GM08714 (cell line): ENCODE measurements around the gene MAN1C1.

Source experiments
- H3K4me3 ChIP-seq: fragments of 200-500 bp; sonication (Bioruptor generic); 2 replicates; pipeline ENCODE4 v1.5.1; 2014; ENCODE audit warnings: mild to moderate bottlenecking, low read length, inconsistent platforms
- ZNF274 ChIP-seq: IDR thresholded peaks from 2 replicates; pipeline ENCODE4 v1.6.1; 2012; ENCODE audit warnings: mild to moderate bottlenecking, low read depth, low read length

The MAN1C1 gene

GRCh38 chr1:25803368-25803767, 186.8 kb downstream of the MAN1C1 start:
- TF ChIP-seq ZNF274 = no peak
- no peak overlapping the region for H3K4me3 ChIP-seq

DNA sequence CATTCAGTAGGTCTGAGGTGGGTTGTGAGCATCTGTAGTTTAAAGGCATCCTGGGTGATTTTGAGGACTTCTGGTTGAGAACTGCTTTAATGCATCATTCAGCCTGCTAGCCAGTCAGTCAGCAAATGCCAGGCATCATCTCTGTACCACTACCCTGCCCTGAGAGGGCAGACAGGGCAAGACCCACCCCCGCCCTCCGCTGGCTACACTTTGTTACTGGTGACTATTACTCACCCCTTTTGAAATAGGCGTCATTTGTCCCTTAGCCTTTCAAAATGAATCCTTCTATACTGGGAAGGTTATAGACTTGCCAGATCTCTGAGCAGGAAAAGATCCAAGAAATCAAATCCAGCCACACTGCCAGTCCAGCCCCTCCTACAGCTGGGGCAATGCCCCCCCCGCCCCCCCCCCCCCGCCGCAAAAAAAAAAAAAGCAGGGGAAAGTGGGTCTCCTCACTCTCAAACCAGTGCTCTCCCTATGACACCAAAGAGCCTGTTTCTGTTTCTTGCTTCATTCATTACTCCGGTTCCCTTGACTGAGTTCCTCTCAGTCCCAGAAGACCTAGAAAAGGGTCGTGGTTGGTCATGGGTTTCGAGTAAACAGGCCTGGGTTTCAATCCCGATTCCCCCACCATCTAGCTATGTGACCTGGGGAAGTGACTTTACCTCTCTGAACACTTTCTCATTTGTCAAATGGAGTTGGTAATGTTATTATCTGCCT, 187.8 kb downstream of the MAN1C1 start:
- H3K4me3 ChIP-seq = no peak overlapping the region
- no peak for TF ChIP-seq ZNF274

GRCh38 chr1:25804964-25805862, 188.6 kb downstream of the MAN1C1 start:
- no peak overlapping the region for H3K4me3 ChIP-seq
- no peak for TF ChIP-seq ZNF274

DNA sequence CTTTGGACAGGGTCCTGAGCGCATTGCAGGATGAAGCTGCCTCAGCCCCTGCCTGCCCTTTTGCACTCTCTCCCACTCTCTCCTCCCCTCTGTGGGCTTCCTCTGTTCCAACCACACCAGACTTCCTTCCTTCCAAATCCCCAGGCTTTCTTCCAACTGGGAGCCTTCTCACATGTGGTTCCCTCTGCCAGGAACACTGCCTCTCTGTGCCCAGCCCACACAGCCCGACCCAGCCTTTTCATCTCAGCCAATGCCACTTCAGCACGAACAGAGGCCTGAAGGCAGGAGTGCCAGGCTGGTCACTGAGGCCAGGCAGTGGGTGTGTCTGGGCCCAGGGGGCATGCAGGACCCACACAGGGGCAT, 189.3 kb downstream of the MAN1C1 start:
- no peak for TF ChIP-seq ZNF274
- H3K4me3 ChIP-seq = no peak overlapping the region

DNA sequence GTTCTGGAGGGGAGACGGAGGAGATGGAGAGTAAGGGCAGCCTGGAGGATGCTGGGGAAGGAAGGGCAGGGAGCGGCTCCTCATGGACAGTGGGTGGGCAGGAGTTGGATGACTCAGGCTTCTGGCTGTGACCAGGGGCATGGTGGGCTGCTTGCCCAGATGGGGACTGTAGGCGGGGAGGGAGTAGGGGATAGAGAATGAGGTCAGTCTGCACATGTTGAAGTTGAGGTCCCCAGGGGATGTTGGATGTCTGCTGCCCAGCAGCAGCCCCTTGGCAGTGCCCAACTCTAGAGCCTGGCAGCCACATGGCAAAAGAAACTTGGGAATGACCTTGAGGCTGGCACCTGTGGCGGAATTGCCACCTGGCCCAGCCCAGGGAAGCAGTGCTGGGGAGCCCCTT, 189.8 kb downstream of the MAN1C1 start:
- no peak overlapping the region for H3K4me3 ChIP-seq

DNA sequence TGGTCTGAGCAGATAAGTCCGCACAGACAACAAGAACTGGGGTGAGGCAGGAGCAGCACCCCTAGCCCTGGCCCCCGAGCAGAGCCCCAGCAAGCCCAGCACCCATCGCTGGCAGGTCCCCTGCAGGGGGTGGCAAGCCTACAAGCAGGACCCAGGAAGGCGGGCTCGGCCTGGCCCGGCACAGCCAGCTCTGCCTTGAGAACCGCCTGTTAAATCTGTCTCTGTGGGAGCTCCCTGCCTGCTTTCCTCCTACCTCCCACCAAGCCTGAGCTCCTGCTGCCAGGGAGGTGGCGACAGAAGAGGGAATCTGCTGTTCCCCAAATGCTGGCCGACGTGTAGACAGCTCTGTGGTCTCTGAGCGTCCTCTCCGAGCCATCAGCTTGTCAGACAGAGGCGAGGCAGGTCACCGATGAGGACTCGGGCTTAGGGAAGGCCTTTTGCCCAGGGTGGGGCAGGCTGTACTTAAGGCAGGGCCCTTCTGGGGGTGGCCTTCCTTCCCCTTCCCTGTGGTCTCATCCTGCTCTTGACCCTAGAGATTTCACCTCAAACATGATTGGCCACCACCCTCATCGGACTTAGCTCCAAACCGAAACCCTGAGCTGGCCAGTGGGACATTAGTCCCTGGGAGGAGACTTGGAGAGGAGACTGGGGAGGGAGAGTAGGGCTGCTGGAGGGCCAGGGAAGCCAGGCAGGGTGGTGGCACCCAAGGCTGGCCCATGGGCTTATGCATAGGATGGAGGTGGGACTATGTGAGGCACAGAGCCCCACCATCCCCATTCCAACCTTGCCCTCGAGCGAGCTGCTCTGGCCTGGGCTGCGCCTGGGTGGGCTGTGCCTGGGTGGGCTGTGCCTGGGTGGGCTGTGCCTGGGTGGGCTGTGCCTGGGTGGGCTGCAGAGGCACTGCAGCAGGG, 191.1 kb downstream of the MAN1C1 start:
- no peak overlapping the region for H3K4me3 ChIP-seq
- TF ChIP-seq ZNF274 = no peak

More for the DNA sequence above, 189.8 kb downstream of the MAN1C1 start:
- no peak for TF ChIP-seq ZNF274

DNA sequence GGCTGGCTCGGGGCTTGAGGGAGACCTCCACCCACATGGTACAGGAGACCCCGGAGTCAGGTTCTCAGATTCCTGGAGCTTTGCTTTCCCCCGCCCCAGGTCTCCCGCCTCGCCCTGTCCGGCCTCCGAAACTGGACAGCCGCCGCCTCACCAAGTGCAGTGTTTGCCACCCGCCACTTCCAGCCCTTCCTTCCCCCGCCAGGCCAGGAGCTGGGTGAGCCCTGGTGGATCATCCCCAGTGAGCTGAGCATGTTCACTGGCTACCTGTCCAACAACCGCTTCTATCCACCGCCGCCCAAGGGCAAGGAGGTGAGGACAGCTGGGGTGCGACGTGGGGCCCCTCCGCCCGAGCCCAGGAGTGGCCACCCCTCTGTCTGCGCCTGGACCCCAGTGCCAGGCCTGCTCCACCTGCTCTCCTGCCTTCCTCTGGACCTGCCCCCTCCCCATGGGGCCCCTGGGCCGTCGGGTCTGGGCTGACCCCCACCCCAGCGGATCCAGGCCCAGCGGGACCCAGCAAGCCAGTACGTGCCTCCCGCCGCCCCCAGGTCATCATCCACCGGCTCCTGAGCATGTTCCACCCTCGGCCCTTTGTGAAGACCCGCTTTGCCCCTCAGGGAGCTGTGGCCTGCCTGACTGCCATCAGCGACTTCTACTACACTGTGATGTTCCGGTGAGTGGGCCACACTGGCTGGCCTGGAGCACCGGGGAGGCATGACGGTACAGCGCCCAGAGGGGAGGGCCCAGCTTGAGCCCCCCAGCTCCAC, 192.1 kb downstream of the MAN1C1 start:
- TF ChIP-seq ZNF274 = no peak
- no peak overlapping the region for H3K4me3 ChIP-seq

- no peak overlapping the region for H3K4me3 ChIP-seq
- no peak for TF ChIP-seq ZNF274
Observed at GRCh38 chr1:25809283-25809926, 192.8 kb downstream of the MAN1C1 start.

- no peak overlapping the region for H3K4me3 ChIP-seq
- TF ChIP-seq ZNF274 = no peak
Observed at GRCh38 chr1:25809929-25810328, 193.3 kb downstream of the MAN1C1 start.

DNA sequence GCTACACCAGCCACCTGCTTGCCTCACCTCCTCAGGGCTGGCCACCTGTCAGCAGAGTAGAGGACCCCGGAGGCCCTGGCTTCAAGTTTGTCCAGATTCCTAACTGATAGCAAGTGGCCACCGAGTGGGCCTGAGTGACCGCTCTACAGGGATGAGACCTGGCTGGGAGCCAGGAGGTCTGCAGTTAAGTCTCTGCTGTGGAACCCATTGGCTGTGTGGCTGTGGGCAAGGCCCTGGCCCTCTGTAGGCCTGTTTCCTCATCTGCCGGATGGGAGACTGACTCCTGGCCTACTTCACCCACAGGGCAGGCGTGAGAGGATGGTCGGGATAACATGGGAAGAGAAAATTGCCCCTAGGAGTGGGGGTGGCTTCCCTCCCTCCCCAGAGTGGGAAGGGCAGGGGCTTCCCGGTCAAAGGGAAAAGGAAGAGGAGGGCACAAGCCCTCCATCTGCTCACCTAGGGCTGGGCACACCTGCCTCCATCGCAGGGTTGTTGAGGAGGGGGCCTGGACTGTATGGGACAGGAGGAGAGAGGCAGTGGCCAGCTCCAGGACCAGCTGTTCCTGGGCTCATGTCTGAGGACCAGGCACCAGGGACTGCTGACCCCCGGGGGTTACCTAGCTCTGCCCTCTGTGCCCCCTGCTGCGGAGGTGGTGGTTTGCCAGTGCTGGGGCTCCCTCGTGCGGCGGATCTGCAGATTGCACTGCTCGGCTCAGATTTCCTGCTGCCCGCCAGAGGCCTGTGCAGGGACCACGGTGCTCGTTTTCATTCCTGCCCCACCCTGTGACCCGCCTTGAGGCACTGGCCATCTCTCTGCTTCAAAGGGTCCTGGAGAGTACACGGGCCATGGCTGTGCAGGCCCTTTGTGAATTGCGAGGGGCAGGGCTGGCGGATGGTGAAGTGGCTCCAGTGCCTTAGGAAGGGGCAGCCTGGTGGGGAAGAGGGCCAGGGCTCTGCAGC, 194.0 kb downstream of the MAN1C1 start:
- no peak for TF ChIP-seq ZNF274
- H3K4me3 ChIP-seq = no peak overlapping the region

DNA sequence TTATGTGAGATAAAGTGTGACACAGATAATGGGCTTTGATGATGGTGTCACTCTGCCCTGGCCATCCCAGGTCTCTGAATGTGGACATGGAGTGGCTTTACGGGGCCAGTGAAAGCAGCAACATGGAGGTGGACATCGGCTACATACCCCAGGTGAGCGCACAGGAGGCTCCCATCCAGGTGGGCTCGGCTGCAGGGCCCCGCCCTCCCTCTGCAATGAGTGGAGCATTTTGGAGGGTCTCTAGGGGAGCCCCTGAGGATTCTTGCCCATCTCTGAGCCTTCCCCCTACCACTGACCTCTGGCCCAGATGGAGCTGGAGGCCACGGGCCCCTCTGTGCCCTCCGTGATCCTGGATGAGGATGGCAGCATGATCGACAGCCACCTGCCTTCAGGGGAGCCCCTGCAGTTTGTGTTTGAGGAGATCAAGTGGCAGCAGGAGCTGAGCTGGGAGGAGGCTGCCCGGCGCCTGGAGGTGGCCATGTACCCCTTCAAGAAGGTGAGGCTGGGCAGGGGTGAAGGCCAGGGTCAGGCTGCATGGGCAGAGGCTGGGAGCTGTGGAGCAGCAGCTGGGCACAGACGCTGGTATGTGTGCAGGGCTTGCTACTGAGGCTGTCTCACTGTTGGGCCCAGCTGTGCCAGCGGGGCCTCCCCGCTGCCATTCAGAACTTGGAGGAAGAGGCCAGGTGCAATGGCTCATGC, 194.9 kb downstream of the MAN1C1 start:
- H3K4me3 ChIP-seq = no peak overlapping the region
- TF ChIP-seq ZNF274 = no peak
